GM12872 (cell line): ENCODE results near the gene LCAT.

Experiments
- CTCF ChIP-seq: IDR thresholded peaks from 3 replicates; pipeline ENCODE4 v1.5.1; 2011; ENCODE audit warnings: low read depth, mild to moderate bottlenecking, low read length, moderate library complexity; ENCODE audit not compliant: insufficient read depth

LCAT gene

GRCh38 chr16:67942200-67942509 lies 1.8 kb downstream of the LCAT start:
- peak; percentile 91 for TF ChIP-seq CTCF

- TF ChIP-seq CTCF = no peak
These were observed 2.3 kb downstream of the LCAT start for GRCh38 chr16:67941469-67942199.

- no peak for TF ChIP-seq CTCF
These were observed 3.4 kb downstream of the LCAT start for GRCh38 chr16:67940446-67941089.

- TF ChIP-seq CTCF = no peak
These were observed 4.1 kb downstream of the LCAT start for GRCh38 chr16:67939507-67940445.

GRCh38 chr16:67936880-67937605 lies 6.9 kb downstream of the LCAT start:
- no peak for TF ChIP-seq CTCF

- TF ChIP-seq CTCF = no peak
These were observed 7.6 kb downstream of the LCAT start, which contains the start of gene PSMB10 for GRCh38 chr16:67936124-67936879. Gene PSMB10 (minus strand): TSS chr16:67936850. CDS start chr16:67936749, 101 bp downstream.
